HG03135 (cell line): ENCODE results near the gene PVALEF.

Experiments
- ATAC-seq: cut with Tn5 transposase; IDR thresholded peaks from one replicate; pipeline ENCODE4 v1.9.1; 2021; ENCODE audit warnings: mild to moderate bottlenecking, moderate library complexity; ENCODE audit not compliant: unreplicated experiment

The PVALEF gene

DNA sequence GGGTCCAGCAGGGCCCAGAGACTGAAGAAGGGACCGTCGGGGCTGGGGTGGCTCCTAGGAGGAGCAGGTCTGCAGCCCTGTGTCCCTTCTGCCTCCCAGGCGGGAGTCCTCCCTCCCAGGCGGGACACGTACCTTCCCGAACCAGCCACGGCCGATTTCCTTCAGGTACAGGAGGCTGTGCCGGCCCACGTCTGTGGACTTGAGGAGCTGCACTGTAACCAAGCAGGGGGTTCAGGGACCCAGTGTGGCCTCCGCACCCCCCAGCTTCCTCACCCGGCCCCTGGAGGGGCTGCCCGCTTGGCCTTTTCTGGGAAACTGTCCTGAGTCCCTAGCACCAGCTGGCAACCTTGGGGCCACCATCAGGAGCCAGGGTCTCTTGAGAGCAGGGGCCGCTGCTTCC, 37.0 kb upstream of the PVALEF start:
- no peak for ATAC-seq

DNA sequence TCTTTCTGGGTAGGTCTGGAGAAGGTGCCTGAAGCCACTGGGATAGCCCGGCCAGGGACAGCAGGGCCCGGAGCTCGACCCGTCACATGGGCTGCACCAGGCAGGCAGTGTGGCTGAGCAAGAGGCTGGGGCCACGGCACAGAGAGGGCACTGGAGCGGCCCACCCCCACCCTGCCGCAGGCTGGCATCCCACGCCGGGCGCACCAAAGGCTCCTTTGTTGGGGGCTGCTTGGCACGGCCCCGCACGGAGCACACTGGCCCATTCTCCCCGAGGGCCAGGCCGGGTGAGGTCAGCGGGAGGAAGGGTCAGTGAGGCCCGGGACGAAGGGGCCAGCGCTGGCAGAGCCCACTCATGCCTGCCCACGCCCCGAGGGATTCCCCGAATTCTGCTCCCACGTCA, 36.5 kb upstream of the PVALEF start:
- ATAC-seq: no peak

DNA sequence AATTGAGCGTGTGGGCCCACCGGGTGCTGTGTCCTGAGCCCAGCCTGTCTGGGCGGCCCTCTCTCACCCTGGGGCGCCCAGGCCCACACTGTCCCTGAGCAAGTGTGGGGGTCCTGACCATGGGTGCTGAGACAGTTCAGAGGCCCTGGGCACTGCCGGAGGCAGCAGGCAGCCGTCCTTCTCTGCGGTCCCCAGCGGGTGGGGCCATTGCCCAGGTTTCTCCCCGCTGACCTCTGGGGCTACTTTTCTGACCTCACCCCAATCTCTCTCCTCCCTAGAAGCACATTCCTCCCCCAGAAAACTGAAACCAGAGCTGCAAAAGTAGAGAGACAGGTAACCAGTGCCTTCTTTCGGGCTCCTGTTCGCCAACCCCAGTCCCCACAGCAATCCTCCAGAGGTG, 36.0 kb upstream of the PVALEF start:
- no peak for ATAC-seq

DNA sequence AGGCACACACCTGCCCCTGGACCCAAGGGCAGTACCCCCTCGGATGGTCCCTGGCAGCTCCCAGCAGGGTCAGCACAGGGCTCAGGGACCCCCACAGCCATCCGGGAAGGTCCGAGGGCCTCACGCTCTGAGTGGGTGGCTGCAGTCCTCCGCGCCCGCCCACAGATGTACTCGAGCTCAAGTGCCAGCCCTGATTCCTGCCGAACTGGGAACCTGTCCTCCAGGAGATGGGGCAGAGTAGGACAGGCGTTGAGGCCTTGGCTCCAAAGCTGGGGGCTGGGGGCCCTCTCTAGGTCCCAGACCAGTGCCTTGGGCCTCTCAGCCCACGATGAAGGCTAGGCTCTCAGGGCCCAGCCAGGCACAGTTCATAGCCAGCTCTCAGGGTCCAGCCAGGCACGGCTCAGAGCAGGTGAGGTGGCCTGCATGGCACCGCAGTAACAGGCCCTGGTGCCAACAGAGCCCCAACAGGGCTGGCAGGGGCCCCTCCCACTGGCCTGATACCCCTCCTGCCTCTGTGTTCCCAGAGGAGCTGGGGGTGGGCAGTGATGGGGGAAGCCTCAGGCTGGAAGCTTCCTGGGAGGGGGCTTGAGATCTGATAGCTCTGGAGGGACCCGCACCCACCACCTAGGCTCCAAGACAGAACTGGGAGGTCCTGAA, 35.5 kb upstream of the PVALEF start:
- no peak for ATAC-seq

DNA sequence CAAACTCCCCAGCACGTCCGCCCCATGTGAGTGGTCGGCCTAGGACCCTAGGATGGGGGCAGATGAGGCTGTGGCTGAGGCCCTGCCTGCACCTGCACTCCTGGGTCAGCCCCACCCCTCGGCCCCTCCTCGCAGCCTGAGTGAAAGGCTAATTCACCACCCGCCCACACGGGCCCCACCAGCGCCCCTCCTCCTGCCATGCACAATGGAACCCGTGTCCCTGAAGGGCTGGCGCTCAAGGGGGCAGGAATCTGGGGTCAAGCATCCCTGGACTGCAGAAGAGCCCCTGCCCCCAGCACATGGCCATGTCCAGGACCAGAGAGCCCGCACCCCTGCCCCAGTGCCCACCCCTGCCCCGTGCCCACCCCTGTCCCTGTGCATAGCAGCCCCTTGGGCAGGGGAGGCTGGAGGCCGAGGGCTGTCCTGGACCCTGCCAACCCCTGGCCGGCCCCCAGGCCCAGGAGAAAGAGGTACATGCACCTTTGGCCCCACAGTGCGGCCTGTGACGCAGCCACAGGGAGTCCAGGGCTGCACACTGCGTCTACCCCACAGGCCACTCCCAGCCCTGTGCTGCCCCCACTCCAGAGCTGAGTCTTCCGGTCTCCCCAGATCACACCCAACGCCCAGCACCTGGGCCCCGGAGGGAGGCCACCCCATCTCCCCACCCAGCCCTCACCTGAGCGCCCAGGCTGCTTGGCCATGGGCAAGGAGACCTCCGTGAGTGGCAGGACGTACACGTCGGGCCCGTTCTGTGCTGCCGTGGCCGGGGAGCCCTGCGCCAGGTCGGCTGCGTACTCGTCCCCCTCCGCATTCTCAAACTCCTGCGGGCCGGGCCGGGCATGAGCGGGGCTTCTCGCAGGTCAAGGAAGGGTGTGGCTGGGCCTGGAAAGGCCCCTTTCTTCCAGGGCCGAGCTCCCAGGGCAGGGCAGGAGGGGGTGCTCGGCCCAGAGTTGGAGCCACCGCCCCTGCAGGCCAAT, 34.6 kb upstream of the PVALEF start:
- no peak for ATAC-seq

DNA sequence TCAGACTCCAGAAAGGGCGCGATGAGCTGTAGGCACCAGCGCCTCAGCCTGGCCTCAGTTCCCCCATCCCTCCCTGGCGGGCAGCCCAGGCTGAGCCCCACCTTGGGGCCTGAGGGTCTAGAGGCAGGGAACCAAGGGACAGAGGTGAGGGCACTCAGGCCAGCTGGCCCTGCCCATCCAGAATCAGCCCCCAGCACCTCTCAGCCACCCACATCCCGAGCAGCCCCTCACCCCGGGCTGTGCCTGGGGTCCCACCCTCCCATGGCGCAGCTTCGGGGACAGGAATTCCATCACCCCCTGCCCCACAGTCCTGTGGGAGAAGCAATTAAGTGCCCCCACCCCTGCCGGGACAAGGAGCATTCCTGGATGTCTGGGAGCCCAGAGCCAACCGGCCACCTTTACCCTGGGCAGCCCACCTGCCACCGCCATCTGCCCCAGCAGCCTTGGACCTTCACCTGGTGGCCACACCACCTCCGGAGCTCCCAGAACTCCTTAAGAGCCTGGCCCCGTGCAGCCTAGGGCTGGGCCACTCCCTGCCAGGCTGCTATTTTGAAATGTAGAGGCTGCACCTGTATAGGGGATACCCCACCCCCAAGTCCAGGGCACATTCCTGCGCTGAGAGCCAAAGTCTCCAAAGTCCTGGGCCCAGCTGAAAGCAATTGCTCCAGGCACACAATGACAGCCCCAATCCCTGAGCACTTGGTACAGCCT, 33.7 kb upstream of the PVALEF start:
- ATAC-seq: no peak

DNA sequence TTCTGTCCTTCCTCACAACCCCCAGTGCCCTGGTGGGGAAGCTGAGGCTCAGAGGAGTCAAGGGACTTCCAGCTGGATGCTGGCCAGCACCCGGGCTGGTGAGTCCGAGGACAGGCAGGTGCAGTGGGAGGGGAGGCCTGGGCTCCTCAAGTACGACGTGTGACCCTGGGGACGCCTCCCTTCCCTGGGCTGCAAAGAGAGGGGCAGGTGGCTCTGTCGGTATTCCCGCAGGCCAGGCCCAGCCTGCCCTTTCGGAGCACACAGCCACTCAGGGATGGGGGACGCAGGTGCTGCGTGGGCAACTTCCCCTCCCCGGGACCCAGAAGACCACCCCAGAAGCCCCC, 33.1 kb upstream of the PVALEF start:
- no peak for ATAC-seq

DNA sequence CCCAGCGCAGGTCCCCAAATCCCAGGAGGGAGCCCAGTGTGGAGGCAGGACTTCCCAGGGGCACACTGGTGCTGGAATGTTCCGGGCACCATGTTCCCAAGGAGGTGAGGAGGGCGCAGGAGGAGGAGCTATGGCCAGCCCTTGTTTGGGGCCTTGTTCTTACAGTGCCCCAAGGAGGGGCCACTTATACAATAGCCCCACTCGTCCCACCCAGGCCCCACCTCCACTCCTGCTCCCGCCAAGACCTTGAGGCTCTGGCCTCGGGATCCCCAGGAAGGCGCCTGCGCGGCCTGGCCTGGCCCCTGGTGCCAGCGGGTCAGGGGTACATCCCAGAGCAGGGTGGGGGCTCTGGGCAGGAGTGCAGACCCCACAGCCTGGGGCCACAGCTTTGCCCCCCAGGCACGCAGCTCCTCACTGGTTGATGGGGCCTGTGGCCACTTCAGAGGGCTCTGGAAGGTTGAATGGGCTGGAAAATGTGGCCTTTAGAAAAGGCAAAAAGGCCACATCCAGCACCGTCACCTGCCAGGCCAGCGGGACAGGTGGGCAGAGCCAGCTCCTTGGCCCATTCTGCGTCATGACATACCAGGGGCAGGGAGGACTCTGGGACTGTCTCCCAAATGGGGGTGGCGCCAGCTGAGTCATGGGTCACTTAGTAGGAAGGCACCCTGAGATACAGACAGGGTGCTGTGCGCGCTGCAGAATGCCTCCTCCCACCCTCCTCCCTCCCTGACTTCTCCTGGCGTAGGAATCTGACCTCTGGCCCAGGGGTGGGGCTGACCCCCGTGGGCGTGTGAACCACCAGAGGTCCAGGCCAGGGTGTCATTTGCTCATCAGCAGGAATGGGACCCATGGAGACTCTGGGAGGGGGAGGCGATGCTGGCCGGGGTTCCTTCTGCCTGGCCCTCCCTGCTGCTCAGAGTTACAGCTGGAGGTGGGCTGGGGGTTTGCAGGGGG, 32.3 kb upstream of the PVALEF start:
- no peak for ATAC-seq

DNA sequence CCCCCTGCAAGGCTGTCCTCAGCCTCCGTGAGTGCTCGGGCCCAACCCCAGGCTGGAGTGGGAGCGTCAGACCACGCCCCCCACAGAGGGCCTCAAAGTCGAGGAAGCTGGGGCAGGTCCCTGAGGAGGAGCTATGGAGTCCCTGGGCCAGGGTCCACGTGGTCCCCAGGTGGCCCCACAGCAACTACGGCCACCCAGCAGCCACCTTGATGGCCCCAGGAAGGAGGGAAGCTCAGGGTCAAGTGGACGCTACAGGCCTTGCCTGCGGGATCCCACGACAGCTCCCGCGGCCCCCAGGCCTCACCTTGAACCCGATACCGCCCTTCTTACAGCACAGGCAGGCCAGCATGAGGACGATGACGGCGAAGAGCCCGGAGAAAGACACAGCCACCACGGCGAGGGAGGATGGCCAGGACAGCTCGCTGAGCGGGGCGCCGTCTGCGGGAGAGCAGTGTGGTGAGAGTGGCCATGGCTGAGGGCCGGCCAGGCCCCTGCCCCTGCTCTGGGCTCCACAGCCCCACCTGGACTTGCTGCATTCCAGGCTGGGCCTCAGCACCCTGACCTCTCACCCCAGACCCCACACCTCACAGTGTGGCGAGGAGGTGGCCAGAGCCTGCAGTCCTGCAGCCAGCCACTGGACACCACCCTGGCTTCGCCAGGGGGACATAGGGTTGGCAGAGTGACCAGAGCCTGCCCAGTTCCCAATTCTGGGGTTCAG, 31.1 kb upstream of the PVALEF start:
- no peak for ATAC-seq

DNA sequence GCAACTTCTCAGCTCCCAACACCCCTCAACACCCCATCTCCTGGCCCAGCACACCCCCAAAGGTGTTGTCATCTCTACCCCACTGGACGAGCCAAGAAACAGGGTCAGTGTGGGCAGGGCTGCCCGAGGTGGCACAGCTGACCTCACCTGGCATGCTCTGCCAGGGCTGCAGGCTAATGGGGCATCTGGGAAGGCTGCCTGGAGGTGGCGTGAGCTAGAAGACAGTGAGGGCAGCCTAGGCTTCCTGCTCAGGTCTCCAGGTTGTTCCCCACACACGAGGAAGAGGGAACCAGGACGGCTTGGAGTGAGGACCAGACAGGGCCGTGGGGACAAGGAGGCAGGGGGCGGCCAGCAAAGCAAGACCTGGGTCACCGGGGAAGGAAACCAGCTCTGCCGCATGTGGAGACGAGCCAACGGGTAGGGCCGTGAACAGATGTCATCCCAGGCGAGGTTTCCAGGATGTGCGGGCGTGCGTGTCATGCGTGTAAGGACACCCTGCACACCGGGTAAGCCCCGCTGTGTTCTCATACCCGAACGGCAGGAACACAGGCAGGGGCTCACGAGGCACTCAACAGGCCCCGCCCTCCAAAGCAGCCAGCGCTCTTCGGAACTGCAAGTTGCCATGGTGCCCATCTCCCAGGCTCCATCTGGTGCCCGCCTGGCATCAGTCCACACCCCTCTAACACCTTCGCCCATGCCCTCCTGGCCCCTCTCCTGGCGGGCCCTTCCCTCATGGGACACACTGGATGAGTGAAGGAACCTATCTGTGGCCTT, 29.6 kb upstream of the PVALEF start:
- no peak for ATAC-seq

DNA sequence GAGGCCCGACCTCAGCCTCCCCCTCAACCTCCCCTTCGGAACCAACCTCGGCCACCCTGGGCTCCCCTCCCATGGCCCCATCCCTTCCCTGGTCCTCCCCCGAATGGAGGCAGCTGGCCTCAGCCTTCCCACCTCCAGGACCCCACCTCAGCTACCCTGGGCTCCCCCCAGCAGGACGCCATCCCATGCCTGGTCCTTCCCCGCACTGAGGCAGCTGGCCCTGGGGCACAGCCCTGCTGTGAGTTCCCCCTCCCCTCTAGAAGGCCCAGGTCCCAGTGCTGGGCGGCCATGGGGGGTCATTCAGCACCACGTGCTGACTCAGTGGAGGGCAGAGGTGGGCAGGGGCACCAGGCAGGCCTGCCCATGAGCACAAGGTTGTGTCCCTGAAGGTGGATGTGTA, 28.9 kb upstream of the PVALEF start:
- no peak for ATAC-seq

DNA sequence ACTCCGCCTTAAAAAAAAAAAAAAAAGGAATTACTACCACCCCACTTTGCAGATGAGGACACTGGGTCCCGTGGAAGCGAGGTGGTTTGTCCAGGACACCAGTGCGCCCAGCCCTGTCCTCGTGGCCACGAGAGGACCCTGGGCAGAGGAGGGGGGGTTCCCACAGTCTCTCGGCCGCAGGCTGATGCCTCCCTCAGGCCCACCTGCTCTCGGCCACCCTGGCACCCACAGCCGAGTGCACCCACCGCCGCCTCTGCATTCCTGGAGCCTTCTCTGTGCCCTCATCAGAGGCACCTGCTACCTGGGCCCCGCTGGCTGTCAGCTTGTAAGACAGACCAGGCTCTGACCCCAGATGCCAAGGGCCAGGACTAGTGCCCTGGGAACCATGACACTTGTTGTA, 28.1 kb upstream of the PVALEF start:
- ATAC-seq: no peak

DNA sequence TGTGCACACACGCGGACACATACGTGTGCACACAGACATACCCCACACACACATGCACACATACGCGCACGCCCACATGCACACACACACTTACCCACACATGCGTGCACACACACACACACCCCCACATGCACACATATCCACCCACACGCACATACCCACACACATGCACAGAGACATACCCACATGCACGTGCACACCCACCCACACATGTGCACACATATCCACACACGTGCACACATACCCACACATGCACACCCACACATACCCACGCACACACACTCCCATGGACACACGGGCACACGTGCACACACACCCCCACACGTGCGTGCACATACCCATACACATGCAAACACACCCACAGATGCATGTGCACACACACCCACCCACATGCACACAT, 27.2 kb upstream of the PVALEF start:
- ATAC-seq: no peak

DNA sequence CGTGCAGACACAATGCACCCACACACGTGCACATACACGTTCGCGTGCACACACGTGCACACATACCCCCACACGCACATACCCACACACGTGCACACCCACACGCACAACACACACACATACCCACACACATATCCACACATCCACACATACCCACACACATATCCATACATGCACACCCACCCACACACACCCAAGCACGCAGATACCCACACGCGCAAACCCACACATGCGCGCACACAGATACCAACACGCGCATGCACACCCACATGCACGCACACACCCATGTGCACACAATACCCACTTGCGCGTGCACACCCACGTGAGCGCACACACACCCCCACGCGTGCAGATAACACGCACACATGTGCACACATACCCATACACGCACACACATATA, 26.8 kb upstream of the PVALEF start:
- ATAC-seq: no peak

DNA sequence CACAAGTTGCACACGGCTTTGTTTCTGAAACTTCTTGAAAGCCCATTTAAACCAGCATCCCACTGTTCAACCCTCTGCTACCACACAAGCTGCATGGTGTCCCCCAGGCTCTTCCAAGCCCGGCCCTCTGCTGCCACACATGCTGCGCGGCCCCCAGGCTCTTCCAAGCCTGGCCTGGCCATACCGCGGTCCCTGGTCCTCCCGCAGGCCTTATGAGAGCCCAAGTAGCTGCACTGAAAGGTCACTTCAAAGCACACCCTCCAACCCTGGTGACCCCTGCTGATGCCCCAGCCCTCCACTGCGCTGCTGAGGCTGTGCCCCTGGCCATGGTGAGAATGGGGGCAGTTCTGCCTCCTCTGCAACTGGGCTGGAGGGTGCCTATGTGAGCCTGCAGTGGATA, 25.9 kb upstream of the PVALEF start:
- ATAC-seq: no peak

DNA sequence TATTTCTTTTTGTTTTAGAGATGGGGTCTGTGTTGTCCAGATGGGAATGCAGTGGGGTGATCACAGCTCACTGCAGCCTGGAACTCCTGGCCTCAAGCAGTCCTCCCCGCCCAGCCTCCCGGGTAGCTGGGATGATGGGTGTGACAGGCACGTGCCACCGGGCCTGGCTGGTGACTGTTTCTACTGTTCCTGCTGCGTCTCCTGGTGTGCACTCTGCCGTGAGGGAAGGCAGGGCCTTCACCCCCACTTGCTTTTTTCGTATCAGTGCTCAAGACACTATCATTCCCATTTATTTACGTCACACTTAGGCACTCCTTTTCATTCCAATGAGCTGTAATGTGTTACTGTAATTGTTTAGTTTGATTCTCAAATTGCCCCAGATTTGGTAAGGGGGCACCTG, 25.3 kb upstream of the PVALEF start:
- no peak for ATAC-seq

DNA sequence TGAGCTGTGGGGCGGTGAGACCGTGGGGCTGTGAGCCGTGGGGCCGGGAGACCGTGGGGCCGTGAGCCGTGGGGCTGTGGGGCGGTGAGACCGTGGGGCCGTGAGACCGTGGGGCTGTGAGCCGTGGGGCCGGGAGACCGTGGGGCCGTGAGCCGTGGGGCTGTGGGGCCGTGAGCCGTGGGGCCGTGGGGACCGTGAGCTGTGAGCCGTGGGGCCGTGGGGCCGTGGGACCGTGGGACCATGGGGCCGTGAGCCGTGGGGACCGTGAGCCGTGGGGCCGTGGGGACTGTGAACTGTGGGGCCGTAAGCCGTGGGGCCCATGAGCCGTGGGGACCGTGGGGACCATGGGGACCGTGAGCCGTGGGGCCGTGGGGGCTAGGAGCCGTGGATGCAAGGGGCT, 24.6 kb upstream of the PVALEF start:
- no peak for ATAC-seq

DNA sequence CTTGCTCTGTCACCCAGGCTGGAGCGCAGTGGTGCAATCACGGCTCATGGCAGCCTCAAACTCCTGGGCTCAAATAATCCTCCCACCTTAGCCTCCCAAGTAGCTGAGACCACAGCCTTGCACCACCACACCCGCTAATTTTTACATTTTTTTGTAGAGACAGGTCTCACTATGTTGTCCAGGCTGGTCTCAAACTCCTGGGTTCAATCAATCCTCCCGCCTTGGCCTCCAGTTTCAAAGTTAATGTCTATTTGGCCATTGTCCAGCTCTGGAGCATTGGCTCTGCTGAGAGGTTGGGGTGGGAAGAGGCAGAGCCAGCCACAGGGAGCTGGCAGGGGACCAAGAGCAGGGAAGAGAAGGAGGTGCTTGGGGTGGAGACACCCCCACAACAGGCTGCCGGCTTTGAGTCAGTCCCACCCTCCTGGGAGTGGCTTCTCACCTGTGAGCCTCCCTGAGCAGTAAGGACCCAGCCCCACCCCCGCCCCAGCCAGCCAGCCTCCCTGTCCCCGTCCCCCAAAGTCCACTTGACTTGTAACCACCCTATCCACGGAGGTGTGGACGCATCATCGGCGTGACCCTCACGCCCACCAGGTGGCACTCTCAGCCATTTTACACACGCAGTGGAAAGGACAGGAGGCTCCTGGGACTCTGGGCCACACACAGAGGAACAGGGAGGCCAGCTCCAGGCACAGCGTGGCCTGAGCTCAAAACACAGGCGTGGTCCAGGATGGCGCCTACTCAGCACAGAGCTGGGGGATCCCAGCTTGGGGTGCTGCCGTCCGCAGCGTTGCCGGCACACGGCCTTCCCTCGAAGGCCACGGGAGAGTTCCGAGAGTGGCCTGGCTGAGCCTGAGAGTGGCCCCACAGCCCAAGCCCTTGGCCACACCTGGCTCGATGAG, 22.8 kb upstream of the PVALEF start:
- ATAC-seq: no peak

DNA sequence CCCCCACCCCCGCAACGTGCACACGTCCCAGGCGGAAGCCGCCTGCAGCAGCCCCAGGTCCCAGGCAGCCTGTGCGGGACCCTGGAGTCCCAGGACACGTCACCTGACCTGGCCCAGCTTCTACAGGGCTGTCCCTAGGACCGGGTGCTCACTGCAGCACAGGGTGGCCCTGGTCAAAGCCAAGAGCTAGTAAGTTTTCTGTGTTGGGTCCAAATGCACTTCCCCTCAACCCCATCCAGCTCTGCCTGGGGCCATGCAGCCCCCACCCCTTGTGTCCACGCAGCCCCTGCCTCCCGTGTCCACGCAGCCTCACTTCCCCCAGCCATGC, 22.1 kb upstream of the PVALEF start:
- ATAC-seq: no peak
